GM06990 (cell line): Measurements from ENCODE around the gene INHBB.

Source experiments
- DNase-seq: peaks from one replicate; pipeline ENCODE4 v3.0.0-alpha.2; 2011; ENCODE audit not compliant: insufficient read length; ENCODE audit errors: extremely low read depth
- H3K27me3 ChIP-seq: replicated peaks from 2 replicates; pipeline ENCODE4 v1.6.0; 2011; ENCODE audit warnings: low read length; ENCODE audit not compliant: control insufficient read depth, insufficient read depth
- H3K36me3 ChIP-seq: 2 replicates; pipeline ENCODE4 v1.5.1; 2011; ENCODE audit warnings: low read length; ENCODE audit not compliant: control insufficient read depth, insufficient read depth
- H3K4me3 ChIP-seq: replicated peaks from 2 replicates; pipeline ENCODE4 v1.5.1; 2011; ENCODE audit warnings: low read depth, mild to moderate bottlenecking, control low read depth, low read length
- CTCF ChIP-seq: IDR thresholded peaks from 2 replicates; pipeline ENCODE4 v1.5.1; 2011; ENCODE audit warnings: low read length, control low read depth, mild to moderate bottlenecking, inconsistent platforms; ENCODE audit not compliant: insufficient read depth, poor library complexity, severe bottlenecking

INHBB gene

DNA sequence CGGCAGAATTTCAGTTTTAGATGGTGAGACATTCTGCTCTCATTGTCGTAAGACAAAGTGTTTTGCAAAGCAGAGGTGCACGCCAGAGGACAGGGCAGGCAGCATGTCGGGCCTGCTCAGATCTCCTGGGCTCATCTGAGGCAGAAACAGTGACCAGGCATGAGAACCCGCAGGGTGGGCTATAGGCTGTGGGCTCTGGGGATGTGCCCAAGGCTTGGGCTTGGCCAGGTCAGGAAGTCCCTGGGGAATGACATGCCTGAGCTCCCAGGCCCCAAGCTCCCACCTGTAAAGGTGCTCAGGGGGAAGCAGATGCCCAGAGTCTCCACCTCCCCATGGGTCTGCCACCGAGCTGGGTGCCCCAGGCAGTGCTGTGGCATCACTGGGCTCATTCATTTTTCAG lies 35.3 kb downstream of the INHBB start:
- no peak for DNase-seq
- H3K36me3 ChIP-seq = no peaks in the 10 kb centered on the region
- no peak for TF ChIP-seq CTCF
- peaks cover 5% of the 10 kb centered on the region; the same call in 1 of the 2 replicates for H3K27me3 ChIP-seq
- no peak overlapping the region for H3K4me3 ChIP-seq

GRCh38 chr2:120381661-120382060 lies 35.7 kb downstream of the INHBB start:
- Histone ChIP-seq H3K27me3 (peaks cover 3% of the 10 kb centered on the region; the same call in 1 of the 2 replicates), H3K36me3 (no peaks in the 10 kb centered on the region), H3K4me3 (no peak overlapping the region)
- no peak for DNase-seq
- no peak for TF ChIP-seq CTCF

DNA sequence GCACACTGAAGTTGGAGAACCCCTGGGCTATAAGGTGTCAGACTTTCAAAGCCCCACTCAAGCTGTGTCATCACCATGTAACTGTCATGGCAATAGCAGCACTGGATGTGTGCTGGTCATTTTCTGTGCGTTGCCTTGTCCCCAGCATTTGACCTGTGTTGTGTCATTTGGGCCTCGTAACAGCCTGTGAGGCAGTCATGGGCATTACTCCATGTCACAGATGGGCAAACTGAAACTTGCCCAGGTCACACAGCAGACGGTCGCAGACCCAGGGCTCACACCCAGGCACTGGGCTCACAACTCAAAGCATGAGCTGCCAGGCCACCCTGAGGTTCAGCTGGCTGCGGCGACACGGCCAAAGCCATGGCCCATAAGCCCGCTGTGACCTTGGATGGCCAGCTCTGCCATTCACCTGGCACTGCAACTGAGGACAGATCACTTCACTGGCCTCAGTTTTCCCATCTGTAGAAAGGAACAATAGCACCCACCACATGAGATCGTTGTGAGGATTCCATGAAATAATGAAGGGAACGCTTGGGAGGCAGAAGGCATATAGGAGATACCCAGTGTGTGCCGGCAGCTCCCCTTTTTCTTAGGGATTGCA lies 36.7 kb downstream of the INHBB start:
- H3K27me3 ChIP-seq = peaks cover 2% of the 10 kb centered on the region; the same call in 1 of the 2 replicates
- TF ChIP-seq CTCF = no peak
- H3K36me3 ChIP-seq = no peaks in the 10 kb centered on the region
- DNase-seq = no peak
- H3K4me3 ChIP-seq = no peak overlapping the region

- no peak for DNase-seq
- Histone ChIP-seq H3K36me3 (no peaks in the 10 kb centered on the region), H3K4me3 (no peak overlapping the region), H3K27me3 (peaks cover 2% of the 10 kb centered on the region; the same call in 1 of the 2 replicates)
- TF ChIP-seq CTCF = no peak
Observed at GRCh38 chr2:120383191-120383590, 37.3 kb downstream of the INHBB start.

- no peak for TF ChIP-seq CTCF
- no peak for DNase-seq
- Histone ChIP-seq H3K4me3 (no peak overlapping the region), H3K27me3 (peaks cover 2% of the 10 kb centered on the region; the same call in 1 of the 2 replicates), H3K36me3 (no peaks in the 10 kb centered on the region)
Observed at GRCh38 chr2:120383631-120384340, 37.9 kb downstream of the INHBB start.
